NCI-H82 (cell line): Measurements from ENCODE around the gene GGT5.
"Not testable (repeated sequence)": the region's sequence is repeated elsewhere in the genome, so short reads cannot be mapped to it uniquely, and the experiment has no call there.

Experiments
- DNase-seq: peaks from one replicate; lab custom pipeline; 2025; lab: John Stamatoyannopoulos, UW

The GGT5 gene

DNA sequence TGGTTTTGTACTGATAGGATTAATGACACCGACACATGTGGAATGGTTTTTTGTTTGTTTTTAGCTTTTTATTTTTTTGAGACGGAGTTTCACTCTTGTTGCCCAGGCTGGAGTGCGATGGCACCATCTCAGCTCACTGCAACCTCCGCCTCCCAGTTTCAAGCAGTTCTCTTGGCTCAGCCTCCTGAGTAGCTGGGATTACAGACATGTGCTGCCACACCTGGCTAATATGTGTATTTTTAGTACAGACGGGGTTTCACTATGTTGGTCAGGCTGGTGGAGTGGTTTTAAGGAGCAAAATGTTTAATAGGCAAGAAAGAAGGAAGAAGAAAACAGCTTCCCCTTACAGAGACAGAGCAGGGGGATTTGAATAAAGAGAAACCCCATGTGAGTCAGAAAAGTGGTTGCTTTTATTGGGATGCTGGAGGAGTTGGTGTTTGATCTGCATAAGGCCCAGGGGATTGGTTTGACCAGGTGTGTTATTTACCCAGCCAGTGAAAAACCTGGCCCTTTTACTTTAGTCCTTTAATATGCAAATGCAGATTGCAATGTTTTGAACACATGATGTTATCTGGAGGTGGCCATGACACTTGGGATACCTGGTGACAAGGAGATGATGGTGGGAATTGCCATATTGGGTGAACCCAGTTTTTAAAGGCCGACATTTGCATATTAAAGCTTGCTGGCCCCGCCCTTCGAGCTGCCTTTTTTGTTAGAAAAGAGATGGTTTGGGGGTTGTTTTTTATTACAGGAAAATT is 39.3 kb downstream of the GGT5 start:
- DNase-seq = no peak

DNA sequence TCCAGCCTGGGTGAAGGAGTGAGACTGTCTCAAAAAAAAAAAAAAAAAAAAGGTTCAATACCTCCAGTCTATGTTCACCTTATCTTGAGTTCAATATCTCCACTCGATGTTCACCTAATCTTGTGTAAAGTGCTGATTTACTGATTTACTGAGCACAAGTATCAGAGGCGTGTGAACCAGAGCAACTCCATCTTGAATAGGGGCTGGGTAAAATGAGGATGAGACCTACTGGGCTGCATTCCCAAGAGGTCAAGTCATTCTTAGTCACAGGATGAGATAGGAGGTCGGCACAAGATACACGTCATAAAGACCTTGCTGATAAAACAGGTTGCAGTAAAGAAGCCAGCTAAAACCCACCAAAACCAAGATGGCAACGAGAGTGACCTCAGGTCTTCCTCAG is 41.0 kb downstream of the GGT5 start:
- DNase-seq = not testable (repeated sequence)

DNA sequence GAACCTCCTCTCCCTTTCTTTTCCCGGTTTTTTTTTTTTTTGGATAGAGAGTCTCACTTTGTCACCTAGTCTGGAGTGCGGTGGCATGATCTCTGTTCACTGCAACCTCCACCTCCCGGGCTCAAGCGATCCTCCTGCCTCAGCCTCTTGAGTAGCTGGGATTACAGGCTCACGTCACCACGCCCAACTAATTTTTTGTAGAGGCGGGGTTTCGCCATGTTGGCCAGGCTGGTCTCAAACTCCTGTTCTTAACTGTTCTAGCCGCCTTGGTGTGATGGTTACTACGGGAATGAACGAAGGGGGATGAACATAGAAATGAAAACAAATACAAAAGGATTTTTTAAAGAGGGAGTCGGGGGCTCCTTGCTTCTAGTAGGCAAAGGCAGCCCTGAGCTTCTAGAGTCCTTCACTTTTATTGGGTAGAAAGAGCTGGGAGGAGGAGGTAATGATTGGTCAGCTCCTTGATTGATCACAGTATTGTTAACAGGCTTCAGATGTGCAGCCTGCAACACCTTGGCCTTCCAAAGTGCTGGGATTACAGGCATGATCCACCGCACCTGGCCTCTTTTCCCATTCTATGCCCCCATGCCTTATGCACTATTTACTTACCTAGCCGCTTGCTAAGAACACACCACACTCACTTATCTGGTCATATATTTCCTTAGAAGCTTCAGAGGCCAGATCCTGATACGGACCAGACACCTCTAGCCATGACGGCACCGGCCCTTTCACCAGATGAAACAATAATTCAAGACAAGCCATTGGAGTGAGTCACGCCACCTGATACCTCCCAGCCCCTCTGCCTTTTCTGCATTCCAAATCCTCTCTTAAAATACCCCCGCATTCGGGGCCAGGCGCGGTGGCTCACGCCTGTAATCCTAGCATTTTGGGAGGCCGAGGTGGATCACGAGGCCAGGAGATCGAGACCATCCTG is 42.9 kb downstream of the GGT5 start:
- no peak for DNase-seq

DNA sequence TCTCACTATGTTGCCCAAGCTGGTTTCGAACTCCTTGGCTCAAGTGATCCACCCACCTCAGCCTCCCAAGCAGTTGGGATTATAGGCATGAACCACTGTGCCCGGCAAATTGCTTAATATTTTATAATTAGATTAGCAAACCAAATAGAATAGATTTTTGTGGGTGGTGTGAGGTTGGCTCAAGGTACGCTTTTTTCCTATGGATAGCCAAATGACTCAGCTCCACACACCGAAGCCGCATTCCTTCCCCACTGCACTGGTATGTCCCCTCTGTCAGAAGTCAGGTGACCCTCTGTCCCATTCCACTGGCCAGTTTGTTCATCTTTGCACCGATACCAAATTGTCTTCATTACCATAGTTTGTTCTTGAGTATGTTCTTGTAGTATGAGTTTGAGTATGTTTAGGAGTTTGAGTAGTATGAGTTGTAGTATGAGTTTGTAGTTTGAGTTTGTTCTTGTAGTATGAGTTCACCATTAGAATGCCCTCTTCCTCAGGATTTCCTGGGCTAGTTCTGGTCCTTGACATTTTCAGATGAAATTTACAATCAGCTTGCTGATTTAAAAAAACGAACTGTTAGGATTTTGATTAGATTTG is 44.2 kb downstream of the GGT5 start:
- no peak for DNase-seq

DNA sequence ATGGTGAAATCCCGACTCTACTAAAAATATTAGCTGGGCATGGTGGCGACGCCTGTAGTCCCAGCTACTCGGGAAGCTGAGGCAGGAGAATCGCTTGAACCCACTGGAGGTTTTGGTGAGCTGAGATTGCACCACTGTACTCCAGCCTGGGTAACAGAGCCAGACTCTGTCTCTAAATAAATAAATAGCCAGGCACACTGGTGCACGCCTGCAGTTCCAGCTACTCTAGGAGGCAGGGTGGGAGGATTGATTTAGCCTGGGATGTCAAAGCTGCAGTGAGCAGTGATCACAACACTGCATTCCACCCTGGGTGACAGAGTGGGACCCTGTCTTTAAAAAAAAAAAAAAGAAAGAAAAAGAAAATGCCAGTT is 46.2 kb downstream of the GGT5 start:
- DNase-seq = no peak

DNA sequence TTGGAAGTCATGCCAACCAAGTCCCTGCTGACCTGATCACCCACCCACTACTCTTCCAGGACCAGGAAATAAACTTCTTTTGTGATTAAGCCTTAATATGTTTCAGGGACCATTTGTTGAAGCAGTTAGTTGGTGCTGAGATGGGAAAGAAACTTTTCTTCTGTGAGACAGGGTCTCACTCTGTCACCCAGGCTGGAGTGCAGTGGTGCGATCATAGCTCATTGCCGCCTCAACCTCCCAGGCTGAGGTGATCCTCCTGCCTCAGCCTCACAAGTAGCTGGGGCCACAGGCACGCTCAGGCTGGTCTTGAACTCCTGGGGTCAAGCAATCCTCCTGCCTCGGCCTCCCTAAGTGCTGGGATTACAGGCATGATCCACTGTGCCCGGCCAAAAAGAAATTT is 53.0 kb downstream of the GGT5 start:
- no peak for DNase-seq

DNA sequence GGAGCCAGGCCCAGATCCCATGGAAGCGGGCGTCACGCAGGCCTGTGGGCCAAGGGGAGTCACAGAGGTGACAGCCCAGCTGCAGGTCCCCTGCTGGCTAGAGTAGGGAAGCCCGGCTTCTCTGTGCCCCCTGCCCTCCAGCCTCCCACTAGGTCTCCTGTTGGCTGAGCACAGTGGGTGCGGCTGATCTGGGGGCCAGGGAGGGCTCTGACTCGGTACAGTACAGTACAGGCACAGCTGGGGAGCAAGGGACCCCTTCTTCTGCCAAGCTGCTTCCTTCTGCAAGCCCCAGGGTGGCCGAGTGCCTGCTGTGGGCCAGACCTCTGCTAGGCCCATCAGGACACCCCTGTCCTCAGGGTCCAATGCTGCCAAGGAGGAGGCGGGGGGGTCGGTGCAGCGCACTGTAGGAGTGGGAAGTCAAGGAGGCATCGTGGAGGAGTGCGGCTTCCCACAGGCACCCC is 53.5 kb downstream of the GGT5 start:
- no peak for DNase-seq

DNA sequence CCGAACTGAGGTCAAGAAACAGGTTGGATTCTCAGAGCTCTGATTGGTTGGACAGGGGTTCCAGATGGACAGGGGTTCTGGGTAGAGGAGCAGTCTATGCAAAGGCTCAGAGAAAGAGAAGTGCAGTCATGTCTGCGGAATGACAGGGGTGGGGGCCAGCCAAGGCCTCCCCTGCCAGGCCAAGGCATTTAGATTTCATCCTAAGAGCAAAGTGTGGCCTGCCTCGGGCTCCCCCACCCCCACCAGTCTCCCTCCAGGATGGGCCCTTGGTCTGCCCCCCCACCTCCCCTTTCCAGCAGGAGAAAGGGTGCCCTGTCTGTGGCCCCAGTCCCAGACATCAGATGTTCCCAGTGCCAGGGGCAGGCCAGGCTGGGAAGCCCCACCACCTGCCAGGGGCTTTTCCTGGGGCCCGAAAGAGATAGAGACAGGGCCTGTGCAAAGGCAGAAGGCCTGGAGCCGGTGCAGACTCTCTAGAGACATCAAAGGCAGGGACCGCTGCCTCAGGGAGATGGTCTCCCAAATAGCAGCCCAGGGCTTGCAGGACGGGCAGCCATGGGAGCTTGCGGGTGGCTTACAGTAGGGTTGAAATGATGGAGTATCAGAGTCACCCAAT is 54.2 kb downstream of the GGT5 start:
- no peak for DNase-seq

DNA sequence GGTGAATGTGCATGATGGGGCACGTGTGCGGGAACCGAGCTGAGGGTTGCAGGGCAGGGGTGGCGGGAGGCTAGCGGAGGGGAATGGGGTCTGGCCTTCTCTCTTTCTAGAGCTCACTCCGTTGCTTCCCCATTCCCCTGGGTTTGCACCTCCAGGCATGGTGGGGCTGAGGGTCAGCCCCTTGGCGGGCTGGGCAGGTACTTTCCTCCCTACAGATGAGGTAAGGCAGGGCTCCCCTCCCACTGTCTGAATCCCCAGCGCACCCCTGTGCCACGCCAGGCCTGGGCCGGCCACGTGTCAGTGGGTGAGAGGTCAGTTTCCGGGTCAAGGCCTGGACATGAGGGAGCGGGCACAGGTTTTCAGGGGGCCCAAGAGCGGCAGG is 54.7 kb downstream of the GGT5 start:
- no peak for DNase-seq

DNA sequence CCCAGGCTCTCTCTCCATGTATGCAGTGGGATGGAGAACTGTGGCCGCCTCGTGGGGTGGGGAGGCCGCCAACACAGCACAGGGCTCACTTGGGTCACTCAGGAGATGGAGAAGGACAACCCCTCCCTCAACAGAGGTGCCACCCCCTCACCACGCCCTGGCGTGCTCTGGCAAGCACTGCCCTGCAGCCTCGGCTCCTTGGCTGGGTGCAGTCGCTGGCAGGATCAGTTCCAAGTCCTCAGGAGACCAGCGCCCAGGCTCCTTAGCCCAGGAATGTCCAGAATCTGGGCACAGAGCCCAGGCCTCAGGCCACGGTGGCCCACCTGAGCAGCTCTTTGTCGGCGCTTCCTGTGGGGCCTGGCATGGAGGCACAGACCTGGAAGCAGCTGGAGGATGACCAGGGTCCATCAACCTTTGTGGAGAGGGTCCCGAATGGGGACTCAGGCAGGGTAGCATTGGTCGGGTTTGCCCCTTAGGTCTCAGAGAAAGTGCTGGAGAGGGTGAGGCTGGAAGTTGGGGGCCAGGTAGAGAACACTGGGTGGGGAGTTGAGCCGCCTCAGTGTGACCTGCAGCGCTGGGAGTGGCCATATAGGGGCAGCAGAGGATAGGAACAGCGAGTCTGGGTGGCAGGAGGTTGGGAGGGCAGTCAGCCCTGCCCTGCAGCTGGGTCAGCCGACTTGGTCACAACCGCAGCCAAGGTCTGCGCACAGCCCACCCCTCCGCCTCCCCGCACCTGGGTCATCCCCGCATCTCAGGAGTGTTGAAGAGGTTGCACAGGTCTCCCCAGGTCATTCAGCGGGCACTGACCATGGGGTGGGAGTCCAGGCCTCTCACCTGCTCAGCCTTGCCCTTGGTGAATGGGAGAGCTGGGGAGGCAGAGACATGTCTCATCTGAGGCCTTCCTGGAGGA is 55.4 kb downstream of the GGT5 start:
- peak; percentile 74 for DNase-seq

DNA sequence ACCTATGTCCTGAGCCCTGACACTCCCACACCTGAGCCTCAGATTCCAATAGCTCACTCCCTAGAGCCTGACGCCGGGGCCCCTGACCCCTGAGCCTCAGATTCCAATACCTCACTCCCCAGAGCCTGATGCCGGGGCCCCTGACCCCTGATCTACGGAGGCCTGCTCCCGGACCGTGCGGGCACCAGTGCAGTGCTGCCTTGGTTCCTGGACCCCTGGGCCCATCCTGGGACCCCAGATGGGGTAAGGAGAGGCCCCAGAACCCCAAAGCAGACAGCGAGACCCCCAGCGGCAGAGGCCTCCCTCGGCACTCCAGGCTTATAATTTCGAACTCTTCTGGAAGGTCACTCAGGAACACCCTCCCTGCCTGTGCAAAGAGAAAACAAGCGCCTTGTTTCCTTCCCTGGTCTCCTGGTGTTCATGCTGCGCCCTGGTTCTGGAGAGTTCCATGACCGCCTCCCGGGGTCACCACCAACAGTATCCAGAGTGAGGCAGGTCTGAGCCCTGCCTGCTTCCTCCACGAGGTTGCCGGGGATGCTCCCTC is 56.1 kb downstream of the GGT5 start:
- no peak for DNase-seq

DNA sequence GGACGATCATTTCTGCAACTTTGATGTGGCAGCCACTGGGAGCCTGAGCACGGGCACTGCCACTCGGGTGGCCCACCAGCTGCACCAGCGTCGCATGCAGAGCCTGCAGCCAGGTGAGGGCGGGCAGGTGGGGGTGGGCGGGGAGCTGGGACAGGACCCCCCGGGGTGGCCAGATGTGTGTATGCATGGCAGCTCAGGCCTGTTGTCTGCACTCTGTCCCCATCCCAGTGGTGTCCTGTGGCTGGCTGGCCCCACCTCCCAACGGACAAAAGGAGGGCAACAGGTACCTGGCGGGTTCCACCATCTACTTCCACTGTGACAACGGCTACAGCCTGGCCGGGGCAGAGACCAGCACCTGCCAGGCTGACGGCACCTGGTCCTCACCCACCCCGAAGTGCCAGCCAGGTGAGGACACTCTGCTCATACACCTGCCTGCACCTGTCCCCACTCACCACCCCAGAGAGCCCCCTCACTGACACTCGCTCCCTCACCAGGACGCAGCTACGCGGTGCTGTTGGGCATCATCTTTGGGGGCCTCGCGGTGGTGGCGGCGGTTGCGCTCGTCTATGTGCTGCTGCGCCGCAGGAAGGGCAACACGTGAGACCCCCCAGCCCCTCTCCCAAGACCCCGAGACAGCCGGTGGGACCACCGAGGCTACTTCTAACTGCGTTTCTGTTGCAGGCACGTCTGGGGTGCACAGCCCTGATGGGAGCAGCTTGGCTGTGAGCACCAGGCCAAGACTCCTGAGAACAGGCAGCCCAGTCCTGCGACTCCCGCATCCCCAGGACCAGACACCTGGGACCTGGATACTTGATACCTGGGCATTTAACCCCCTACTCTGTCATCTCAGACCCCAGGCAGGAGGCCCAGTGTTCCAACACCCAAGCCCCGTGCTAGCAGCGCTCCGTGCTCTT is 56.9 kb downstream of the GGT5 start:
- no peak for DNase-seq

DNA sequence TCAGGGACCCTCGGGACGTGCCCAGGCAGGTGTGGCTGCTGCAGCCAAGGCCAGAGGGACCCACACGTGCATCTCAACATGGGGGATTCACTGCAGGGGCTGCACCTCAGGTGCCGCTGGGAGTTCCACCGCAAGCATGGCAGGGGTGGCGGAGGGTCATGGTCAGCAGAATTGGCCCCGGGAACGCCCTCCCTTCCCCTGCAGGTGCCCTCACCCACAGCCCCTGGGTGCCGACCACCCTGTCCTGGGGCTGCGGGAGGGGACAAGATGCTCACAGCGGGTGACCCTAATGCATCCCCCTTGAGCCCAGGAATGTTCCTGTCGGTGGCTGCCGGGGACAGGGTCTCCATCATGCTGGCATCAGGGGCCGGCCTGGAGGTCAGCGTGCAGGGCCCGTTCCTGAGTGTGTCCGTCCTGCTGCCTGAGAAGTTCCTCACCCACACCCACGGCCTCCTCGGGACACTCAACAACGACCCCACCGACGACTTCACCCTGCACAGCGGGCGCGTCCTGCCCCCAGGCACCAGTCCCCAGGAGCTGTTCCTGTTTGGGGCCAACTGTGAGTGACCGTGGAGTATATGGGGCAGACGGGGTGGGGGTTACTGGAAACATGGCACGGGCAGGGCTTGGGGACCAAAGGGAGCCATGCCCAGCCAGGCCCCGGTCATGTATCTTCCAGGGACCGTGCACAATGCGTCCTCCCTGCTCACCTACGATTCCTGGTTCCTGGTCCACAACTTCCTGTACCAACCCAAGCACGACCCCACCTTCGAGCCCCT is 57.8 kb downstream of the GGT5 start:
- DNase-seq = no peak

DNA sequence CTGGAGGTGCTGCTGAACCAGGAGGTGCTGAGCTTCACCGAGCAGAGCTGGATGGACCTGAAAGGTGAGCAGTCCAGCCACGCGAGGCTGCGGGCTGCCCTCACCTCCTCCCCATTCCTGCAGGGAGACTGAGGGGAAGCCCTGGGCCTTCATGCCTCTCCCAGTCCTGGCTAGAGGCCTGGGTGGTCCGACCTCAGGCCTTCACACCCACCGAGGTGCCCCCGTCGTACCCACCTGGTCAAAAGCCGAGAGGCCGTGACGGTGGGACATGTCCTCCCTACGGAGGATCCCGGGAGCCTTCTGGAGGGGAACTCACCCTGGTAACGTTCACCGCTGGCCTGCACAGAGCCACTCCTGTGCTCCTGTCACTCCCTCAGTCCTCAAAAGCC is 58.5 kb downstream of the GGT5 start:
- no peak for DNase-seq

DNA sequence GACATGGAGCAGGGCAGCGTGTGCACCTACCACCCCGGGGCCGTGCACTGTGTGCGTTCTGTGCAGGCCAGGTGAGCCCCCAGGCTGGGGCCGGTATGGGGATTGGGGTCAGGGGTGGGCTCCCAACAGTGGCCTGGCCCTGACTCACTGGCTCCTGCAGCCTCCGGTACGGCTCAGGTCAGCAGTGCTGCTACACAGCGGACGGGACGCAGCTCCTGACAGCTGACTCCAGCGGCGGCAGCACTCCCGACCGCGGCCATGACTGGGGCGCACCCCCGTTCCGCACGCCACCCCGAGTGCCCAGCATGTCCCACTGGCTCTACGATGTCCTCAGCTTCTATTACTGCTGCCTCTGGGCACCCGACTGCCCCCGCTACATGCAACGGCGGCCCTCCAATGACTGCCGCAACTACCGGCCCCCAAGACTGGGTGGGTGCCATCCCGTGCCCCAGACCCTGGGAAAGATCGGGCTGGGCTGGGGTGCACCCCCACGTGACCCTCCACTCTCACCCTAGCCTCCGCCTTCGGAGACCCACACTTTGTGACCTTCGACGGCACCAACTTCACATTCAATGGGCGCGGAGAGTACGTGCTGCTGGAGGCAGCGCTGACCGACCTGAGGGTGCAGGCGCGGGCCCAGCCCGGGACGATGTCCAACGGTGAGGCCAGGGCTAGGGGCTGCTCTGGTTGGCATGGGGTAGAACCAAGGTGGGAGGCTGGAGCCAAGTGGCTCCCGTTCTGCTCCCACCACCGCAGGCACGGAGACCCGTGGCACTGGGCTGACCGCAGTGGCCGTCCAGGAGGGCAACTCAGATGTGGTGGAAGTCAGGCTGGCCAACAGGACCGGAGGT is 59.2 kb downstream of the GGT5 start:
- DNase-seq = no peak

DNA sequence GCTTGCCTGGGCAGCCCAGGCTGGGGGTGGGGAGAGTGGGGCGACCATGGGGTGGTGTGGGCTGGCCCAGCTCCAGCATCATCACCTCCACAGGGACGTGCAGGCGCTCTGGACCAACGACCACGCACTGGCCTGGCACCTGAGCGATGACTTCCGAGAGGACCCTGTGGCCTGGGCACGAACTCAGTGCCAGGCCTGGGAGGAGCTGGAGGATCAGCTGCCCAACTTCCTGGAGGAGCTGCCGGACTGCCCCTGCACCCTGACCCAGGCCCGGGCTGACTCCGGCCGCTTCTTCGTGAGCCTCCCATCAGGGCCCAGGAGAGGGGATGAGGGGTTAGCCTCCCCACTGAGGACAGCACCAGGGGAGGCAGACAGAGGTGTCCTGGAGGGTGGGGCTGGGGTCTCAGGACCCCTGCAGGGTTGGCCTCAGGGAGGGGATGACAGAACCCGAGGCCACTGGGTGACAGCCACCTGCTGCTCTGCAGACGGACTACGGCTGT is 59.8 kb downstream of the GGT5 start:
- DNase-seq = no peak

DNA sequence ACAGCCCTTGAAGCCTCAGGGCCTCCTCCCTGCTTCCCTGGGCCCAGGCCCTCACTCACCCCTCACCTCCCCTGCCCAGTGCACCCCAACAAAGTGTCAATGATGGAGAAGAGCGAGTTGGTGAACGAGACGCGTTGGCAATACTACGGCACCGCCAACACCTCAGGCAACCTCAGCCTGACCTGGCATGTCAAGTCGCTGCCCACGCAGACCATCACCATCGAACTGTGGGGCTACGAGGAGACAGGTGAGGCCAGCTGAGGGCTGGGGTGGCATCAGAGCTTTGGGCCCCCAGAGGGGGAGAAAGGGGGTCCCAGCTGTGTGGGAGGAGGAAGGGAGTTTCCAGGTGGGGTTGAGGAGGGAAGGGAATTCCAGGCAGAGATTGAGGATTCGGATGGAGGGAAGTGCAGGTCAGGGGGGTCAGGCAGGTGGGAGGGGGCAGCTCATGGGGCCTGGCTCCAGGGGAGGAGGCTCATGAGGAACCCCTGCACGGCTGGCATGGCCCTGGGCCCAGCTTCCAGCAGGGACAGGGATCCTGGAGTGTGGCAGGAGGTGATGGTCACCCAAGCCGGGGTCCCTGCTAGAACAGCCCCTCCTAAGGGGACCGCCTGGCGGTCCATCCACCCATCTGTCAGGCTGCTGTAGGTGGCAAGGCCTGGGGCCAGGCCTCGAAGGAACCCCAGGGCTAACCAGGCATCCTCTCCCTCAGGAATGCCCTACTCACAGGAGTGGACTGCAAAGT is 60.7 kb downstream of the GGT5 start:
- no peak for DNase-seq
